Renal cortex interstitium (tissue), 11 donors: ENCODE data around the gene SLC9A8. TPM values are rescaled to one million over a fixed set of nuclear protein-coding genes. Genes with fewer than 3 reads are reported as not detected.

Experiments
- DNase-seq, 11 donors: peaks; one replicate each; pipeline ENCODE4 v3.0.0-alpha.2; 2013; ENCODE audit warnings: low read depth in 9 of 11, low spot score in 4 of 11; ENCODE audit errors: extremely low read depth in 1 of 11
- polyA plus RNA-seq, 3 donors: library from polyadenylated mRNA; unstranded; fragments of 120-200 nt; gene quantifications; one replicate each; pipeline ENCODE4 v1.2.1, GENCODE V29; 2013; ENCODE audit not compliant: insufficient read length in 3 of 3

SLC9A8 gene
- polyA plus RNA-seq, 3 donors: 8.3 to 12.5 (median 9.4) TPM

- DNase-seq: no peak
Observed at GRCh38 chr20:49784291-49784690, 28.3 kb upstream of the SLC9A8 start.

GRCh38 chr20:49785149-49785851, 27.3 kb upstream of the SLC9A8 start:
- no peak for DNase-seq

- DNase-seq: no peak
Observed at GRCh38 chr20:49785852-49786175, 26.8 kb upstream of the SLC9A8 start.

- DNase-seq: no peak
Observed at GRCh38 chr20:49786196-49786595, 26.4 kb upstream of the SLC9A8 start.

- no peak for DNase-seq
Observed at GRCh38 chr20:49786668-49787370, 25.8 kb upstream of the SLC9A8 start.

GRCh38 chr20:49787371-49788357, 25.0 kb upstream of the SLC9A8 start:
- DNase-seq: no peak

GRCh38 chr20:49790077-49790798, 22.4 kb upstream of the SLC9A8 start:
- DNase-seq: no peak

- DNase-seq: no peak
Observed at GRCh38 chr20:49791165-49791564, 21.5 kb upstream of the SLC9A8 start.

GRCh38 chr20:49792006-49792405, 20.6 kb upstream of the SLC9A8 start:
- DNase-seq: no peak

GRCh38 chr20:49792611-49793010, 20.0 kb upstream of the SLC9A8 start:
- DNase-seq: no peak

GRCh38 chr20:49794336-49795134, 18.1 kb upstream of the SLC9A8 start:
- no peak for DNase-seq

- DNase-seq: no peak
Observed at GRCh38 chr20:49795135-49795424, 17.5 kb upstream of the SLC9A8 start.

- DNase-seq: no peak
Observed at GRCh38 chr20:49796600-49797343, 15.9 kb upstream of the SLC9A8 start.

GRCh38 chr20:49797344-49797615, 15.3 kb upstream of the SLC9A8 start:
- DNase-seq: no peak

GRCh38 chr20:49798718-49799117, 13.9 kb upstream of the SLC9A8 start:
- no peak for DNase-seq

- DNase-seq: no peak
Observed at GRCh38 chr20:49799698-49800097, 12.9 kb upstream of the SLC9A8 start.

- no peak for DNase-seq
Observed at GRCh38 chr20:49803418-49803817, 9.2 kb upstream of the SLC9A8 start.

- DNase-seq: no peak
Observed at GRCh38 chr20:49804364-49804763, 8.3 kb upstream of the SLC9A8 start.
